GM19035 (cell line): ENCODE measurements around the gene RPS19.
"Not testable (repeated sequence)": the region's sequence is repeated elsewhere in the genome, so short reads cannot be mapped to it uniquely, and the experiment has no call there.

Experiments
- ATAC-seq: cut with Tn5 transposase; IDR thresholded peaks from one replicate; pipeline ENCODE4 v1.9.1; 2021; ENCODE audit not compliant: unreplicated experiment

Gene RPS19

DNA sequence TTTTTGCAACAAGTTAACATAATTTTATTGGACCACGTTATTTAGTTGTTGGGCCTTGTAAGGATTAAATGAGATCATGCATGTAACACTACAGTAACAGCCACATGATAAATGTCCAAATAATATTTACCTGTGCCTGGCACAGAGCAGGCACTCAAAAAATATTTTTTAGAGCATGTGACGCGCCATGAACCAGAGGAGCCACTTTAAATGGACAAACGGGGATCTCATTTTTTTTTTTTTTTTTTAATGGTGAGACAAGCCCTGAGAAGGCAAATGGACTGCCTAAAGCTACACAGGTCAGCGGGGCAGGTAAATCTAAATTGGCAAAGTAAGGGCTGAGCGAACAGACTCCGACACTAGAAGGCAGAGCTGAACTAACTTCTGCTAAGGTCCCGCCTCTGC is 840 bp upstream of the RPS19 start:
- no peak for ATAC-seq

DNA sequence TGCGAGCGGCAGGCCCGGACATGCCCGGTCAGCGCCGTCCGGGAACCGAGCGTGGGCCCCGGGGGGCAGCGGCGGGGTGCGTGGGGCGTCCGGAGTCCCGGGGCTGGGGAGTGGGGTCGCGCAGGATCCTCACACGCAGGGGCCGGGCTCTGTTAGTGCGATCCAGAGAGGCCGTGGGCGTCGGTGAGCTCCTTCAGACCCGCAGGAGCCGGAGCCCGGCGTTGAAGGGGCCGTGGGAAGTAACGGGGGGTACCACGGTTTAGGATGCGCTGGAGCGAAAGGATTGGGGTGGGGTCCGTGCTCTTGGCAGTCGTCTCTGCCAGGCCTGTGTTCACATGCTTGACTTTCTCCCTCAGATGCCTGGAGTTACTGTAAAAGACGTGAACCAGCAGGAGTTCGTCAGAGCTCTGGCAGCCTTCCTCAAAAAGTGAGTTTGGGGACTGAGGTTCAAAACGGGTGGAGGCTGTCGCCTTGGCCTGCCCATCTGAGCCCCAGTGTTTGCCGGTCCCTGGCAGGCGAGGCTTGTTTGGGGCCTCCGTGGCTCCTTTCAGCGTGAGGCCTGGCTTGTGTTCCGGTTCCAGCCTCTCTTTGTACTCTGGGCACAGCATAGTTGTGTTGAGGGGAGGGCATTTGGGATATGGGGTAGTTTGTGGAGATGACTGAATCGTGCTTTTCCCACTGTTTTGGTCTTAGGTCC is 512 bp downstream of the RPS19 start:
- no peak for ATAC-seq

DNA sequence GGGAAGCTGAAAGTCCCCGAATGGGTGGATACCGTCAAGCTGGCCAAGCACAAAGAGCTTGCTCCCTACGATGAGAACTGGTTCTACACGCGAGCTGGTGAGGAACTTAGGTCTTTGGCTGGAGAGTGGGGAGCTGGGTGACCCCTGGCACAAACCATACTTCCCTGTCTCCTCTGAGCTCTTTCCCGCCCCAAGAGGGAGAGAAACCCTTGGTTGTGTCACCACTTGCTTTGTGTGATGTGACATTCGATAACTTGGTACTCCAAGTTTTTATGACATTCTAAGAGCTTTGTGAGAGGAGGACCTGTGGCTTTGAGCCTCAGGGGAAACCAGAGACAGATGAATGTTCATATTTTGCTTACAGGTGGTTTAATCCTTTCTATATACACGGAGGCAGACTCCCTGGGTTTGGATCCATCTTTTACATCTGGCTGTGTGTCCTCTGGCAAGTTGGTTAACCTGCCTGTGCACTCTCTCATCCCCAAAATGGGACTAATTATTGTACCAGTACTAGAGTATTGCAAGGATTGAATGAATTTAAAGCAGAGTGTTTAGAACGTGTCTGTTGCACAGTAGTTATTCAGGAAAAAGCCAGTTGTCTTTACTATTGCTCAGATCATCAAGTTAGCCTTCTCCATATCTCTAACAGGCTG is 1.2 kb downstream of the RPS19 start:
- no peak for ATAC-seq

DNA sequence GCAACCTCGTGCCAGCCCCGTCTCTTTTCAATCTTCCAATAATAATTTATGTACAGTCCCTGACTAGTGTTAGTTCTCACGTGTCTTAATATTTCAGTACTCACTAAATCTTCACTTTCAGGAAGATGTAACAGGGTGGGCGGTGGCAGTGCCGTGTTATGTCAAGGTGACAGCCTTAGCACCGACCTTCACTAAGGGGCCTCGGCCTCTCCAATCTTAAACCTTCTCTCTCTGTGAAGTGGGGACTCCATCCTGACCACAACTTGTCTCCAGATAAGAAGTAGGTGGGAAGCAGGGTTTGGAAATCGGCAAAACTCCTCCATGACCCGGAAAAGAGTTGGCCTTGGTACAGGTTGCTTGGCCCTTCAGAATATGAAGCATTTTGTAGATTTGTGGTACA is 1.8 kb downstream of the RPS19 start:
- no peak for ATAC-seq

DNA sequence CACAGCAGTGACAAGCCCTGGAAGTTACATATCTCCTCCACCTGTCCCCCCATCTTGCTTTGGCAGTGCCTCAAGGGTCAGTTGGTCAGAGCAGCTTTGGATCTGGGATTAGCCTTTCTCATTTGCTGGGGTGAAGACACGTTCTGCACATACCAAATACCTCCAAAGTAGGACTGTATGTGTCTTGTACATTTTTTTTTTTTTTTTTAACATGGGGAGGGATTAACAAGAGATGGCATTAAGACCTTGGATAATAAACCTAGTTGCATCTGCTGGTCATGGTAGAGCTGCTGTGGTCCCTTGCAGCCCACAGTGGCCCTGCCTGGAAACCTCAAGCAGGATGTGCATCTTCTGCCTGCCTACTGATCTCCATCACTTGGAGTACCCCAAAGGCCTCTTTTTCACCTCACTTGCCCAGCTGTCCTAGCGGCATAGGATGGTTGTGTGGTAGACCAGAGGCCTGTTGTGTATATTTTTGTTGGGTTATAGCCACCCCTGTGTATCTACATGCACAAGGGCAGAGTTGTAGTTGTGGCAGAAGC is 2.5 kb downstream of the RPS19 start:
- ATAC-seq = no peak

DNA sequence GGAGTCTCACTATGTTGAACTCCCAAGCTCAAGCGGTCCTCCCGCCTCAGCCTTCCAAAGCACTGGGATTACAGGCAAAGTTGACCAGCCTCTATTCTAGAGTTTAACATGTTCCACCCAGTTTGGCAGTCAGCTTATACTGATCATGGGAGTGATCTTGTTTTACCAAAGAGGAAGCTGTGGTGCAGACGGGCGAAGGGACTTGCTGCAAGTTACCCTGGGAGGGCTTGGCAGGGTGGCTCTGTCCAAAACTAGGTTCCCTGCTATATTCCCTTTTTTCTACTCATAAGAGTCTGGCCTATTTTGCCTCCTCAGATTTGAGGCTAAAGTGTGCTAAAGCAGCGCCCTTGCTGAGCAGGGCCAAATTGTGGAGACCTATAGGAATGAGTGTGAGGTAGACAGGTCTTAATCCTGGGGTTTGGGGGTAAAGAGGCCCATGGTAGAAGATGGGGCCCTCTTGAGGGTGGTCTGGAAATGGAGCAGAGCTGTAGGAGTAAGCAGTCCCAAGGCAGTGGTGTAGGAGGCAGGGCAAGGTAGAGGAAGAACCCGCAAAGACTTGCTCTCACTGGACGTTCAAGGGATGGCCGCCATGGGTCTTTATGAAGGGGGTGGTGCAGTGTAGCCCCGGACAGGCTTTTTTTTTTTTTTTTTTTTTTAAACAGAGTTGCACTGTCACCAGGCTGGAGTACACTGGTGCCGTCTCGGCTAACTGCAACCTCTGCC is 3.3 kb downstream of the RPS19 start:
- ATAC-seq = no peak

DNA sequence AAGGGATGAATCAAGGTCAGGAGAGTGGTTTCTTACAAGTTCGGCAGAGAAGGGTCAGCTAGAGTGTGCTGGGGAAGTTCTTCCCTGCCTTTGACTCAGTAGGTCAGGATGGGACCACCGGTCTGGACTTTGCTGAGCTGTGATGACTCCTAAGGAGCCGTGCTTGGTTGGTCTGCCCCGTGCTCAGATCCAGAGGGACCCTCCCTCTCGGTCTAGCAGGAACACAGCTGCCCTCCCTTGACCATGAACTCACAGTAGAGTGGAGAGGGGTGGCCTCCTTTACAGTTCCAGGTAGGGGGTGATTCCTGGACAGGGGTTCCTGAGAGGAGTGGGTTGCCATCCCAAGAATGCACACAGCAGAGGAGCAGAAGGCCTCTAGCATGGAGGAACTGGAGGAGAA is 4.3 kb downstream of the RPS19 start:
- ATAC-seq = no peak

DNA sequence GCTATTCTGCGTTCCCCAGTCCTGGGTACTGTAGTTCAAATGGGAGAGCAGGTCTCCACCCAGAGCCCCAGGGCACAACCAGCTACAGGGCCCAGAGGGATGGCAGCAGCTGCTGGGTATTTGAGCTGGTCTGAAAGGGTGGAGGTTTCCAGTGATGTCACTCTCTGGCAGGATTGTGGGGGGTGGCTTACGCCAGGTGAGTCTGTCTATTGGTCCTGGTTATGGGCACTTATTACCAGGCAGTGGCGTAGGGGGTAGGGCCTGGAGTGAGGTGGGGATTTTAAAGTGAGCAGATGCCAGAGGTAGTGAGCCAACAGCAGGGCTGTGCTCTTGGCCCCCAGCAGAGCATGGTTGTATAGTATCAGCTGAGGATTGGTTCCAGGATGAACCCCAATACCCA is 6.2 kb downstream of the RPS19 start:
- ATAC-seq = no peak

DNA sequence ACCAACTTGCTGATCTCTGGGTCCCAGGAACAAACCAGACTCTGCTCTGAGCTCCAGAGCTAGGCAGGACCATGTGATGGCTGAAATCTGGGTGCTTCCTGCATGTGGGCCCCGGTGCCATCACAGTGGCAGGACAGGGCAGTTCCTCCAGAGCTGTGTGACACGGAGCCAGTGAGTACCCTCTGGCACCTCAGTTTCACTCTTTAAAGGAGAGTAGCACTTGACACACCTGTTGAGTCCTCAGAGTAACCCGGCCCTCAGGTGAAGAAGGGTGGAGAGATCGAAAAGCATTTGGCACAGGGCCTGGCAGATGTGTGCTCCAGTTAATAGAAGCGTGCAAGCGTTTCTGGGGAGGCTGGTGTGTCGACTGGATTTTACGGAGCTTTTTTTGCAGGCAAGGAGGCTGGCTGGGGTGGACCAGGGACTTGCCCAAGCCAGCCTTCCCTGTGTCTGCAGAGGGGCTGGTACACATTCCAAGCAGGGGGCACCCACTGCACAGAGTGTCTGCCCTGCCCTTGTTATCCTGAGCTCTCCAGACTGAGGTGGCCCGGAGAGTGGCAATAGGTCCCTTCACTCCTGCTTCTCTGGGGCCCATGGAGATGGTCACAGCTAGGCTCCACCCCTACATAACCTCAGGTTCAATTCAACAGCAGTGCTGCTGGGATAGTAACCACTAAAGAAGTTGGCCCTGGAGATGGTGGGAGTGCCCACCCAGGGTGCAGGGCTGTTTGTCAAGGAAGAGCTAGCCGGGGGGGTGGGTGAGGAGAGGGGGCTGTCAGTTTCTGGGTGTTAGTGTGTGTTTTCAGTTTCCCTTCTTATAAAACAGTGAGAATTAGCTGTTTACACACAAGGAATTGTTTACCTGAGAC is 8.3 kb downstream of the RPS19 start:
- no peak for ATAC-seq

DNA sequence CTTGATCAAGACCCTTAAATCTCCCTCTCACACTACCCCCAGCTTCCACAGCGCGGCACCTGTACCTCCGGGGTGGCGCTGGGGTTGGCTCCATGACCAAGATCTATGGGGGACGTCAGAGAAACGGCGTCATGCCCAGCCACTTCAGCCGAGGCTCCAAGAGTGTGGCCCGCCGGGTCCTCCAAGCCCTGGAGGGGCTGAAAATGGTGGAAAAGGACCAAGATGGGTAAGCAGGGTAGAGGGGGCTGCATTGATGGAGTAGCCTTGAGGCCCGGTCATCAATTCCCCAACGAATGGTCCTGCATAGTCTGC is 8.9 kb downstream of the RPS19 start:
- no peak for ATAC-seq

DNA sequence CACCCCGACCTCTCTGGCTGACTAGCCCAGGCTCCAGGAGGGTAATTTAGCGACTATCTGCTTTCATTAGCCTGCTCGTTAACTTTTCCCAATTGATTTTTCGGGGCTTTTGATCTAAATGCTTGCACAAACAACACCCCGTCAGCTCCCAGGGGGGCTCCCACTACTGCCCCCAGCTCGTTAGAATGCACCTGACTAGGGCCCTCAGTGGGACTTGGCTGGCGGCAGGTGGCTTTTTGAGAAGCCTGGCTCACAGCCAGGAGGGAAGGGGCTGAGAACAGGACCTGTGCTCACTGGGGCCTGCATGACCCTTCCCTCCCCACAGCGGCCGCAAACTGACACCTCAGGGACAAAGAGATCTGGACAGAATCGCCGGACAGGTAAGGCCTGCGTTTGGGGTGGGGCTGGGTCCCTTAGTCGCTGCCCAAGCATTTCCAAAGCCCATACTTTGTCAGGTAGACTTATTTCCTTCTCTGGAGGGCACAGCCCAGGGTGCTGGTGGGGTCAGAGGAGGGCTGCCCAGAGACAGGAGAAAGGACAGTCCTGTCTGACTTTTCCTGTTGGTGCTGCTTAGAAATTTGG is 9.4 kb downstream of the RPS19 start:
- ATAC-seq = no peak

DNA sequence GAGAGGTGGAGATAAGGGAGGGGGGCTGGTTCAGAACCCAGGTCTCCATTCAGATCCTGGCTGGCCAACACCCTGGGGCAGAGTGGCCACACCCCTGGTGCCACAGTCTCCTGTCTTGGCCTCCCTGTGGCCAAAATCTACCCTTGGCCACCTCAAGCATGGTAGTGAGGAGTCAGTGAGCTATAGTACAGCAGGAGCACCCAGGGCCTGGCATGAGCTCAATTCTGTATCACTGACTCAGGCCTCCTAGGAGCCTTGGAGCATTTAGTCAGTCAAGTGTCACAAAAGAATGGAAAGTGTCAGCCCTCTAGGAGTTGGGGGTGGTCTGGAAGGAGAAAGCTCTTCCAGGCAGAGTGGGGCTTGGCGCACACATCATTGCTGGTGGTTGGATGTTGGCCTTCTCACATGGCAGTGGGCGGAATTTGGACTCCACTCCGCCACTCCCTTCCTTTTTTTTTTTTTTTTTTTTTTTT is 10.4 kb downstream of the RPS19 start:
- ATAC-seq = no peak

DNA sequence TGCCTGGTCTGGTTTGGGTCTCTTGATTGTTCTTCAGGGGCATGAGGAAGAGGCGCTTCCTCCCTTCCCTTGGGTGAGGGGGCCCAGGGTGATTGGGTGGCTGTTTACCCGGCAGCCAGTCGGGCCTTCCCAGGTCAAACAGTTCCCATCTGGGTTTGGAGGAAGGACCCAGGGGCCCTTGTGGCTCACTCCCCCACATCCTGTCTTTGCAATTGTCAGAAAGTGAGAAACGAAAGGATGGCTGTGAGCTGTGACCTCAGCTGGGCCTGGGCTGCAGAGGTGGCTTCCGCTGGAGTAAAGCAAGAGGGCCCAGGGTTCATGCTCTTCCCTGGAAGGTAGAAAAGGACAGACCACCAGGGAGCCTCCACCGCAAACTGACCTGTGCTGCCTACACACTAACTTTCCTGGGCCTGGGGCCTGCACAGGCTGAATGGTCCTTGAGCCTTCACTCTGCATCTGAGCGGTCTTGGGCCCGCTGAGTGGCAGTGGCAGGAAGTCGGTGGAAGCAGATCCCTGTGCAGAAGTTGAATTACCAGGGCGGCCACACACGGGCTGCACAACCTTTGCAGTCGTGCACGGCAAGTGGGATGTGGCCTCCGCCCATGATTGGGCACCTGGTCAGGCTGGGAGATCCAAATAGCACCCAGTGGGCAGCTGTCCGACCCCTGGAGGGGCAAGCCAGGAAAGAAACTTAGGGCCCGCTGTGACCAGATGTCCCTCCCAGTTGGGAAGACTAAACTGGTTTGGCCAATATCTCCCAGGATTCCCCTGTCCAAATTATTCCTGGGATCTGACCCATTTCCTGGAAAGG is 11.7 kb downstream of the RPS19 start:
- peak; percentile 51 for ATAC-seq

DNA sequence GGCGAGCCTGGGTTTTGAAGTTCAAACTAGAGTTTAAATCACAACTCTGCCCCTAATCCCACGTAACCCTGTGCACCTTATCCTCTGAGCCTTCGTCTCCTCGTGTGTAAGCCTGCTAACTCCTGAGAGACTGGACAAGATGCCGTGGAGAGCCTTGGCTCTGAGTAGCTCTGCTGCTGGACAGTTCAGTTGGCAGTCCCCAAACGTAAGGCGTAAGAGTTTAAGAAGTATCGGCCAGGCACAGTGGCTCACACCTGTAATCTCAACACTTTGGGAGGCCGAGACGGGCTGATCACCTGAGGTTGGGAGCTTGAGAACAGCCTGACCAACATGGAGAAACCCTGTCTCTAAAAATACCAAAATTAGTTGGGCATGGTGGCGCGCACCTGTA is 12.3 kb downstream of the RPS19 start:
- ATAC-seq = no peak

DNA sequence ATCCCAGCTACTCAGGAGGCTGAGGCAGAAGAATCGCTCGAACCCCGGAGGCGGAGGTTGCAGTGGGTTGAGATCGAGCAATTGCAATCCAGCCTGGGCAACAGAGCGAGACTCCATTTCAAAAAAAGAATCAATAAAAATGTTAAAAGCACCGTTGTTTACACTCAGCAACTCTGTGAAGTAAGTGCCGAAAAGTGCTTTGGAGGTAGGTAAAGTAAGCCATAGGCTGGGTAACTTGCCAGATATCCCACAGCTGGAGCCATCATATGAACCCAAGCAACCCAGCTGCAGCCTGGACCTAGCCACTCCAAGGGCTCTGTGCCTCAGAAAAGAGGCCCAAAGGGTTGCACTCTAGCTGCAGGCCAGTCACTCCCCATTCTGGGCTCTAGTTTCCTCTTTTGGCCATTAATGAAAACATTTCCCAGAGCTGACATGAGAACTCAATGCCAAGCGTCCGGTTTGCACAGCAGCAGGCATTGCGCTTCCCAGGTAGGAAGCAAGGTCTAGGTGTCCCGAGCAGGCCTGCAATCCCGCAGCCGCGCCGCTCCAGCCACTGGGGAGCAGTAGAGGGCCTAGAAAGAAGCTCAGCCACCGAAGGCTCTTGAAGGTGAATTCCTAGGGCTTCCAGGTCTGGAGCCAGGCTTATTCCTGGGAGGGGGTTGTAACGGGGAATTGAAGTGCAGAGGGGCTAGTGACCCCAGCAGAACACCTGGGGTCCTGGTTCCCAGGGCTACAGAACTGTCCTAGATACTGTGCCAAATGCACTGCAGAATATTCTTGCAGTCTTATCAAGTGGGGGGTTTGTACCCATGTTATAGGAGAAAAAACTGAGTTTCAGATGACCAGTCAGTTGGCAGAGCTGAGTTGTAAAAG is 13.0 kb downstream of the RPS19 start:
- ATAC-seq = no peak

DNA sequence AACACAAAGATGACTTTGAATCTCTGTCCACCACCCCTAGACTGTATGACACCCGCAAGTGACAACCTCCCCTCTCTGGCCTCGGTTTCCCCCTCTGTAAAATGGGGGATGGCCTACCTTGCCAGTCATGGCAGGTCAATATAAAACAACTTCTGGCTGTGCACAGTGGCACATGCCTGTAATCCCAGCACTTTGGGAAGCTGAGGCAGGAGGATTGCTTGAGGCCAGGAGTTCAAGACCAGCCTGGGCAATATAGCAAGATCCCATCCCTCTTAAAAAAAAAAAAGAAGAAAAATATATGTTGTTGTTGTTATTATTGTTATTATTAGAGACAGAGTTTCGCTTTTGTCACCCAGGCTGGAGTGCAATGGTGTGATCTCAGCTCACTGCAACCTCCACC is 15.9 kb downstream of the RPS19 start:
- ATAC-seq = not testable (repeated sequence)

DNA sequence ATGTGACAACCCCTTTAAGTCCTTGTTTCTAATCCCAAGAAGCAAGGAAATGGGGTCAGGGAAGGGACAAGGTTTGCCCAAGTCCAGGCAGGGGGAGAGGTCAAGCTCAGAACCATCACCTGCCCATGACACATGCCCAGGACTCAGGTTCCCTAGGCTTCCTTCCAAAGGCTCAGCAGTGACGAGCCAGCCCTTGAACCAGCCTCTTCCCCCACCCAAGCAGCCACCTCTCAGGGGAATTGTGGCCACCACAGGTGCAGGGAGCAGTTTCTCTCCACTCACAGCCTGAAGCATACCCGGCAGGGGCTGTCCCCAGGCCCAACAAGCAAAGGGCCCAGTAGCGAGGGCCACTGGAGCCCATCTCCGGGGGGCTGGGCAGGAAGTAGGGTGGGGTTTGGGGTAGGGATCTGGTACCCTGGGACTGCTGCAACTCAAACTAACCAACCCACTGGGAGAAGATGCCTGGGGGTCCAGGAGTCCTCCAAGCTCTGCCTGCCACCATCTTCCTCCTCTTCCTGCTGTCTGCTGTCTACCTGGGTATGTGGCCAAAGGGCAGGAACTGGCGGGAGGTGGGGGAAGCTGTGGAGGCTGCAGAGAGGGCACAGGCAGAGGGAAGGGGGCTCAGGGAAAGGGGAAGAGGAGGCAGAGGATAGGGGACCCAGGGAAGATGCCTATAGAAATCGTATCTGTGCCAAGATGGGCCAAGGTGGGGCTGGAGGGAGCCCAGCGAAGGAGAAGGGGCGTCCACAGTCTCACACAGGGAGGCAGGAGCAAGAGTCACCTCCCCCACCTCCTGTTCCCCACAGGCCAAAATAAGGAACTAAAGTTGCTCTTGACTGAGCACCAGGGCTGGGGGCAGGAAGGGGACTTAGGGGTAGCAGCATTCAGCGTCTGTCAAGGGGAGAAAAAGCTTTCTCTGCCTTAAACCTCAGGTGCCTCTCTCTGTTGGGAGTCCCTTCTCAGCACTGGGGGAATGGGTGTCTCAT is 17.1 kb downstream of the RPS19 start, which contains the start of gene CD79A:
TSS of gene CD79A (plus strand) at position 433 of the 986 bp plus-strand sequence. CDS start at position 459, 26 bp downstream.
- ATAC-seq = peak; percentile 55
